Spleen (tissue), 7 donors: ENCODE measurements around the gene GMEB2.

Experiments
- POLR2A ChIP-seq, 3 donors: fragments of 450-650 bp; IDR thresholded peaks; one replicate each; pipeline ENCODE4 v1.5.1; 2017; ENCODE audit warnings: antibody characterized with exemption in 3 of 3, mild to moderate bottlenecking in 1 of 3
- TF ChIP-seq, protein P1 (sequence below), 11 experiments: fragments of 200-600 bp in 7 of 11; fragments of 450-650 bp in 4 of 11; sonication (generic) in 4 of 11; IDR thresholded peaks in 8 of 11; conservative IDR thresholded peaks in 3 of 11; 1 replicate in 7 of 11; 2 replicates in 4 of 11; pipeline versions ENCODE4 v1.4.0 to v1.8.0; 2016 to 2021; ENCODE audit warnings: antibody characterized with exemption in 11 of 11, inconsistent platforms in 4 of 11, mild to moderate bottlenecking in 1 of 11
- donor health status: DM: no; HTN: no; CAD: no; lungs with moderate emphysema.
- donor health status: DM: no; HTN: no; CAD: no.
- donor health status: DM: no; HTN: no; CAD: no.

DNA sequence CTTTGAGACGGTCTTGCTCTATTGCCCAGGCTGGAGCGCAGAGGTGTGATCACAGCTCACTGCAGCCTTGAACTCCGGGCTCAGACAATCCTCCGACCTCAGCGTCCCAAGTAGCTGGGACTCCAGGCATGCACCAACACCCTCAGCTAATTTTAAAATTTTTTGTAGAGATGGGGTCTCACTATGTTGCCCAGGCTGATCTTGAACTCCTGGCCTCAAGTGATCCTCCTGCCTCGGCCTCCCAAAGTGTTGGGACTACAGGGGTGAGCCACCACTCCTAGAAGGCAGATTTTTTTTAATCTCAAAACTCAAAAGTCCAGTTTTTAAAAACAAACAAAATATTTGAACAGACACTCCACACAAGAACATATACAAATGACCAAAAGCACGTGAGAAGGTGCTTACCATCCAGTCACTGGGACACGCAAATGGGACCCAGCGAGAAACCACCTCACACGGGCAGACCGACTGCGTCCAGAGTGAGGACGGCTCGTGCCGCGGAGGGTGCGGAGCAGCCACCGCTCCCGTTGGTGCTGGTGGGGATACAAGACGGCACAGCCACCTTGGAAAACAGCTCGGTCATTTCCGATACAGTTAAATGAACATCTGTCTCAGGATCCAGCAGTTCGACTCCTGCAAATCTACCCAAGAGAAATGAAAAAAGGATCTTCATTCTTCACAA, 44.4 kb downstream of the GMEB2 start:
- TF ChIP-seq, protein P1, sequence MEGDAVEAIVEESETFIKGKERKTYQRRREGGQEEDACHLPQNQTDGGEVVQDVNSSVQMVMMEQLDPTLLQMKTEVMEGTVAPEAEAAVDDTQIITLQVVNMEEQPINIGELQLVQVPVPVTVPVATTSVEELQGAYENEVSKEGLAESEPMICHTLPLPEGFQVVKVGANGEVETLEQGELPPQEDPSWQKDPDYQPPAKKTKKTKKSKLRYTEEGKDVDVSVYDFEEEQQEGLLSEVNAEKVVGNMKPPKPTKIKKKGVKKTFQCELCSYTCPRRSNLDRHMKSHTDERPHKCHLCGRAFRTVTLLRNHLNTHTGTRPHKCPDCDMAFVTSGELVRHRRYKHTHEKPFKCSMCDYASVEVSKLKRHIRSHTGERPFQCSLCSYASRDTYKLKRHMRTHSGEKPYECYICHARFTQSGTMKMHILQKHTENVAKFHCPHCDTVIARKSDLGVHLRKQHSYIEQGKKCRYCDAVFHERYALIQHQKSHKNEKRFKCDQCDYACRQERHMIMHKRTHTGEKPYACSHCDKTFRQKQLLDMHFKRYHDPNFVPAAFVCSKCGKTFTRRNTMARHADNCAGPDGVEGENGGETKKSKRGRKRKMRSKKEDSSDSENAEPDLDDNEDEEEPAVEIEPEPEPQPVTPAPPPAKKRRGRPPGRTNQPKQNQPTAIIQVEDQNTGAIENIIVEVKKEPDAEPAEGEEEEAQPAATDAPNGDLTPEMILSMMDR (IDR thresholded peaks at IDR 0.05 in 8 of 11, conservative IDR thresholded peaks at IDR 0.05 in 3 of 11) = no peak
- TF ChIP-seq POLR2A (IDR thresholded peaks at IDR 0.05) = no peak
